Fibroblast of peridontal ligament (primary cell): Measurements from ENCODE around the gene ITGA5.

ENCODE experiments used
- DNase-seq: peaks from one replicate; pipeline ENCODE4 v3.0.0-alpha.2; 2010; ENCODE audit errors: extremely low read depth

ITGA5 gene

GRCh38 chr12:54430471-54431069, 11.5 kb upstream of the ITGA5 start:
- no peak for DNase-seq

- DNase-seq = no peak
Observed at GRCh38 chr12:54429014-54429471, 10.0 kb upstream of the ITGA5 start.

- DNase-seq = peak; percentile 59
Observed at GRCh38 chr12:54428050-54429013, 9.3 kb upstream of the ITGA5 start.

DNA sequence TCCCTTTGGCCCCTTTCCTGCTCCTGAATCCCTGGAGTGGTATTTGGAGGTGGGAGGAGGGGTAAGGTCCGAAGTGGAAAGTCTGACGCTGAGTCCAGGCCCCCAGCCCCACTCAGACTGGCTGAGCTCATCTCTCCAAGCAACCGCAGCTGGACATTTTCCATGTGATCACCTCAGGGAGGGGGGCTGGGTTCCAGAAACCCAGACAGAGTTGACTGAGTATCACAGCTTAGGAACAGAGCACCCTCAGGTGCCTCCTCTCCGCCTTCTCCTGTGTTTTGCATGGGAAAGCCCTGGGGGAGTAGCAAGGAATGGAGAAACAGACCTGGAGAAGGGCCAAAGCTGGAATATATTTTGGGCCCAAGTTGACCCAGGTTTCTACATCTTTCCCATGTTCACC, 8.0 kb upstream of the ITGA5 start:
- no peak for DNase-seq

GRCh38 chr12:54426690-54427089, 7.6 kb upstream of the ITGA5 start:
- no peak for DNase-seq

- DNase-seq = peak; percentile 47
Observed at GRCh38 chr12:54425702-54426101, 6.6 kb upstream of the ITGA5 start.

DNA sequence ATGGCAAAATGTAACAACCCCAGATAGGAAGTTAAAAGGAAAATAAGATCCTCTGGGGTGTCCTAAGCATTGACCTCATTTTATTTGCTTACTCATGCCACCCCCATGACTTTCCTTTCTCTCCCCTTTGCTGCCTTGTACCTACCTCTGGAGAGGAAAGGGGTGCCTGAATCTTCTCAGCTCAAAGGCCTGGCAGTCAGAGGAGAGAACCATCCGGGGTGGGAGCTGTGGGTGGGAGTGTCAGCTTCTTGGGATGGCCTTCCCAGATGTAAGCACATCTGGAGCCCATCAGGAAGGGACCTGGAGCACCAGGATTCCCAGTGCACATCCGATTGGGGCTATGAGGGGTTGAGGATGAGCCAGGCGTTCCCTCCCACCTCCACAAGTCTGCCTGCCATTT, 5.2 kb upstream of the ITGA5 start:
- no peak for DNase-seq

DNA sequence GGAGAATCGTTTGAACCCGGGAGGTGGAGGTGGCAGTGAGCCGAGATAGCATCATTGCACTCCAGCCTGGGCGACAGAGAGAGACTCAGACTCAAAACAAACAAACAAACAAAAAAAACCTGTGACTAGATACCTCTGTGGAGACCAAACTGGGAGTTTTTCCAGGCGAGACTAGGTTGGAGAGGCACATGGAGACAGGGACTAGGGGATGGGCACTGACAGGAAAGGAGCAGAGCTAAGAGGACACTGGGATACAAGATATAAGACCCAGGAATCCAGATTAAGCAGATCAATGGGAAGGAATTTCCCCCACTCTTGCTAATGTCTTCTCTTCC, 4.7 kb upstream of the ITGA5 start:
- DNase-seq = no peak

GRCh38 chr12:54421879-54422250, 2.8 kb upstream of the ITGA5 start:
- no peak for DNase-seq

DNA sequence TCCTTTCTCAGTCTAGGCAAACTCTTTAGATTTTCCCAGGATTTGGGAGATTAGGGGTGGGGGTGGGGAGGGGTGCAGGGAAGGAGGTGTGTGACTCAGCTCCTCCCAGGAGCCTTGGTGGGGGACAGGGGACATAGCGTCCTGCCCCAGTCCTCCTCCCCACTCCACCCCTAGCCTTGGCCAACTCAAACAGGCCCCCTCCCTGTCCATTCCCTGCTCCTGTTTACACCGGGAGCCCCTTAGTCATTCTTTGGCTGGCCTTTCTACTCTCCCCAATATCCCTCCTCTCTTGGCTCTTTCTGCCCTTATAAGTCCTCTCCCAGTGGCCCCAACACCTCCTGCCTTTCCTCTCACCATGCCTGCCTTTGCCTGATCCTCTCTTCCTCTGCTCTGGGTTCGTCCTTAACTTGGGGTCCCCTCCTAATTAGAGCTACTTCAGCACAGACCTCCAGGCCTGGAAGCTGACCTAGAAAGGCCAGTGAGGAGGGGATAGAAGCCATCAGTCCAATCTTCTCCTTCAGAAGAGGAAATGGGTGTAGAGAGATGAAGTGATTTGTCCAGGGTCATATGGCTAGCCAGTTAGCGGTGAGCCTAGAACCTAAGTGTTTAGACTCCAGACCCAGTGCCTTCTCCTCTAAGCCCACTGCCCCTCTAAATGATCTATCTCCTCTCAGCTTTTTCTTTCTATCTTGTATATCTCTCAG, 2.3 kb upstream of the ITGA5 start:
- no peak for DNase-seq

GRCh38 chr12:54420766-54421144, 1.7 kb upstream of the ITGA5 start:
- no peak for DNase-seq

DNA sequence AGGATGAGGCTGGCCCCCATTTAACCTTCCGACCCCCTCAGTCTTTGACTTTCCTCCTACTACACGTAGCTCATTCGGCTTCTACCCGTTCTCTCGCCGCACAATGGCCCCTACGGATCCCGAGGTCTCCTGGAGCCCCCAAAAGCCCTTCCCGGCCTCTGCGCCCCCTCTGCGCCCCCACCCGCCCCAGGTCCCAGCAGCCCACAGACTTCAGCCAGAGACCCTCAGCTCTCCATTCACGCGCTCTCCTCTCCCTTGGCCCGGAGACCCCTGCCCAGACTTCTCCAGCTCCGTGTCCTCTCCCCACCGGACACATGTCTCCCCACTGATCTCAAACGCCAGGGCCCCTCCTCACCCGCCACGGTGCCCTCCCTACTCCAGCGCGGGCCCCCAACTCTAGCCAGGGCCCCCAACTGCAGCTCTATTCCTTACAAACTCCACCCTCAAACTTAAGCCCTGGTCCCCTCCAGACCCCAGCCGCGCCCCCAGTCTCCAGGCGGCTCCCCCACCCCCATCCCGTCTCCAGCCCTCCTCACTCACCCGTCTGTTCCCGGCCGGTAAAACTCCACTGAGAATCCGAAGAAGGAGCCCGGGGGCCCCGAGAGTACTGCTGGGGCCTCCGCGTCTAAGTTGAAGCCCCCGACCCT, 502 bp downstream of the ITGA5 start:
- DNase-seq = no peak

DNA sequence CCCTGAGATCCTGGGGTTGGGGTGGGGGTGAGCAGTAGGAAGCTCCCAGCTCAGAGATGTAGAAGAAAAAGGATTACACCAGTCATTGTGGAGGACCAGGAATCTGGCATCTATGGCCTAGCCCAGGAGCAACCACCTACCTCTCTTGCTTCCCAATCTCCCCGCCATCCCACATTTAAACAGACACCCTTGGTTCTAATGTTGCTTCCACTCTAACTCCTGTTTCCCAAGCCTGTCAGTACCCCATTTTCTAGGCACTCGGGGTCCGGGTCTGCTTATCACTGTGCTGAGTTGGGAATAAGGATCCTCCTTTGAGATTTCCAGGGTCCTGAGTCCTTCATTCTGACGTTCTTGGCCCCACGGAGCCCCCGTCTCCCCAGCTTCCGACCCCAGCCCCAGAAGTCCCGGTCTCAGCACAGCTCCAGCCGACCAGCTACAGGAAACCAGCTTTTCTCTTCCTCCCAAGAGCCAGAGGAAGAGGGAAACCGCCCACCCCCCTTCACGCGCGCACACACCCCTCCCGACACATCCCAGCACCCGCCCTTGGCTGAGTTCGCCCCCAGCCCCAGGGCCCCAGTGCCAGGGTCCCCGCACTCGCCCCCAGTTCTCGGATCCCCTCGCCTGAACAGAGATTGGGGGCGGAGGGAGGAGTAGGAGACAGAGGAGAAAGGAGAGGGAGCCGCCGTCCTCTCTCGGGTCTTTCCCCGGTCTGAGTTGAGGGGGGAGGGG, 1.2 kb downstream of the ITGA5 start:
- no peak for DNase-seq

DNA sequence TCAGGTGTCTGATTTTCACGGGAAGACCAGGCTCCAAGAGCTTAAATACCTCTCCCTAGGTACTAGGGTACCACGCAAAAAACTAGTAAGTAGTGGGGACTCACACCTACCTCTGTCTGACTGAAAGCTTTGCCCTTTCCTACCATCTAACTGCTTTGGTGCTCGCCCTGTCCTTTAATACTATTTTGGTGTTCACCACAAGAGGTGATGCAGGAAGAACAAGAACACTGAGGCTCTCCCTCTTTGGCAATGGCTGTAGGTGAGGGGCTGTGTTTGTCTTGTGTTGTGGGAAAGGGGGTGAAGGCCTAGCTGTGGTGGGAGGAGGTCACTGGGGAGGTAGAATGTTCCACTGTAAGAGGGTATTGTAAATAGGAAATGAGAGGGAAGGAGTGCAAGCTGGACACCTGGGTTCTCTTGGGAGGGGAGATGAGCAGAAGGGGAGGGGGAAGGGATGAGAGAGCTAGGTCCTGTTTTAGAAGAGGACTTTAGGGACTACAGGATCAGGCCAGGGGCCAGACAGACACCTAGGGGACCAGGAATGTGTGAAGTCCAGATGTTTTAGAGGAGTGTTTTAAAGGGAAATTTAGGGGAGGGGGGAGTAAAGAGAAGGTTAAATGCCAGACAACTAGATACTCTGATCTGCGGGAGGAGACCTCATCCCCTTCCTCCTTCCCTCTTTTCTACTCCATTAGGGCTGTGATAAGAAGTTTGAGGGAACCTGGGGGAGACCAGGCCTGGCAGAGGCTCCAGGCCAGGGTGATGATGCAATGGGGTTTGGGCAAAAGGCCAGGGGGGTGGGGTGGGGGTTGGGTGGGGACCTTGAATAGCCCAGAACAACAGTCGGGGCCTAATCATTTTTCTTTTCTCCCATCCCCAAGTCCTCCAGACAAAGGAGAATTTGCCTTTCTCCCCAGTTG, 2.1 kb downstream of the ITGA5 start:
- DNase-seq = no peak

- no peak for DNase-seq
Observed at GRCh38 chr12:54415221-54415929, 3.7 kb downstream of the ITGA5 start.

- no peak for DNase-seq
Observed at GRCh38 chr12:54413284-54414190, 5.5 kb downstream of the ITGA5 start.

DNA sequence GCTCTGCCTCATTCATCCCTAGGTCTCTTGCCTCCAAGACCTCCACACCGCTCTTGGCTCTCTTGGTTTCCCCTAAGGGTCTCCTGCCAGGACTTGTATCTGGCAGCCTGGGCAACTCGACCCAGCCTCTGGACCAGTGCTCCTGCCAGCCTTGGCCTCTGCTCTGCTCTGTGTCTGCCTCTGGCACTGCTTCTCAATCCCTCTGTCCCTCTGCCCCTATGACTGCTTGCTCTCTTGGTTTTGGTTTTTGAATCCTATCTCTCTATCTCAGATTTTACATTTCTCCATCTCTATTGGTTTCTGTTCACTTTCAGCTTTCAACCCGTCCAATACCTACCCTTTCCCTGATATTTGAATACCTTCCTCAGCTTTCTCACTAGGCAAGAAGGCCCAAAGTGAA, 6.3 kb downstream of the ITGA5 start:
- no peak for DNase-seq

DNA sequence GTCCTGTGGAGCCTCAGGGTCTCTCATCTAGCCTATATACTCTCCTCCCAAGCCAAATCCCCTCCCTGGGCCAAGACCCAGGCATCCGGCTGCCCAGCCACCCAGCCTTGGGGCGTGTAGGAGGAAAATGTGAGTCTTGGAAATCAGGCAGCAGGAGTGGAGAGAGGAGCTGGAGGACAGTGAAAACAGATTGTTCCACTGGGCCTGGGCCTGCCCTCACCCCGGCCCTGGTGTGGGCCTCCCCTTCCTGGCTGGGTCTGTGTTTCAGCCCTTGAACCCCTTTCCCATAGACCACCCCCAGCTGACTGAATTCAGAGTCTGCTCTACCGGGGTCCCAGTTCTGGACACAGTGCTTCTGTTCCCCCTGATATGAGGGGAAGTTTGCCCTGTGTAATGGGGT, 6.7 kb downstream of the ITGA5 start:
- DNase-seq = no peak
